K562 (cell line): ENCODE data around the gene KAZN. TPM values are rescaled to one million over a fixed set of nuclear protein-coding genes. Genes with fewer than 3 reads are reported as not detected.

Source experiments
- ATAC-seq: fragments of 200-7000 bp; cut with Tn5 transposase; 3 replicates; pipeline ENCODE4 v1.9.1; 2020; ENCODE audit warnings: moderate library complexity
- BruUV-seq: library from RNA; stranded (reverse); fragments of 400-500 nt; replicated peaks from 2 replicates; lab custom pipeline; 2021; lab: Mats Ljungman, UMichigan
- CTCF ChIA-PET: fragments of 300-600 bp; formaldehyde crosslinking; extraction: SDS; loops from one replicate; lab custom pipeline; 2021; ENCODE audit warnings: low intra/inter-chr PET ratio; lab: Yijun Ruan, JAX
- POLR2A ChIA-PET: fragments of 300-600, 350-650 bp; sonication (Branson Sonifier 250); formaldehyde crosslinking; extraction: SDS; loops from one replicate; lab custom pipeline; 2021; ENCODE audit warnings: antibody characterized with exemption, inconsistent platforms; lab: Yijun Ruan, JAX
- DNase-seq, 4 experiments: peaks; one replicate each; pipeline versions ENCODE4 v3.0.0 to v3.0.0-alpha.2; 2011 to 2018; ENCODE audit warnings: low spot score in 3 of 4, mixed read lengths in 3 of 4; ENCODE audit errors: extremely low read depth in 1 of 4
- FAIRE-seq: peaks from 2 replicates; lab custom pipeline; 2011; peaks lifted over from hg19 to GRCh38; lab: Jason Lieb, UNC
- H2AFZ ChIP-seq: 2 replicates; pipeline ENCODE4 v1.6.0; 2011; ENCODE audit warnings: low read depth, low read length, control low read depth, inconsistent platforms
- H3K27ac ChIP-seq: fragments of 200-600 bp; 3 replicates; pipeline ENCODE4 v1.8.0; 2011; ENCODE audit warnings: low read depth, mild to moderate bottlenecking, control low read depth, inconsistent platforms, low read length, moderate library complexity, mixed read lengths; ENCODE audit errors: extremely low read depth
- H3K27me3 ChIP-seq, 2 experiments: fragments of 300-600 bp in 1 of 2; 2 replicates in 1 of 2; 3 replicates in 1 of 2; pipeline versions ENCODE4 v1.6.0 to v1.8.0; 2011; ENCODE audit warnings: inconsistent platforms in 2 of 2, low read length in 2 of 2, mild to moderate bottlenecking in 1 of 2, mixed read lengths in 1 of 2, moderate library complexity in 1 of 2; ENCODE audit not compliant: control insufficient read depth in 2 of 2, insufficient read depth in 2 of 2
- H3K36me3 ChIP-seq: fragments of 300-600 bp; 3 replicates; pipeline ENCODE4 v1.8.0; 2011; ENCODE audit warnings: mild to moderate bottlenecking, low read length, inconsistent platforms; ENCODE audit not compliant: control insufficient read depth, insufficient read depth
- H3K4me1 ChIP-seq, 2 experiments: fragments of 200-600 bp in 1 of 2; replicated peaks in 1 of 2; 2 replicates in 1 of 2; 3 replicates in 1 of 2; pipeline versions ENCODE4 v1.5.1 to v1.8.0; 2011; ENCODE audit warnings: inconsistent platforms in 2 of 2, low read length in 2 of 2, mild to moderate bottlenecking in 1 of 2, mixed read lengths in 1 of 2, moderate library complexity in 1 of 2; ENCODE audit not compliant: control insufficient read depth in 2 of 2, insufficient read depth in 2 of 2
- H3K4me2 ChIP-seq: 2 replicates; pipeline ENCODE4 v1.6.1; 2011; ENCODE audit warnings: low read length, control low read depth, inconsistent platforms, mixed read lengths; ENCODE audit not compliant: insufficient read depth
- H3K4me3 ChIP-seq: fragments of 200-600 bp; sonication (generic), shearing (Covaris generic); 2 replicates; pipeline ENCODE4 v1.5.1; 2016; ENCODE audit warnings: control low read depth, inconsistent platforms
- H3K79me2 ChIP-seq: fragments of 200-600 bp; 3 replicates; pipeline ENCODE4 v1.8.0; 2011; ENCODE audit warnings: low read length, inconsistent platforms; ENCODE audit not compliant: control insufficient read depth, insufficient read depth
- H3K9ac ChIP-seq, 2 experiments: 2 replicates each; pipeline versions ENCODE4 v1.6.0 to v1.6.1; 2011; ENCODE audit warnings: low read depth in 2 of 2, low read length in 2 of 2, control low read depth in 1 of 2, inconsistent platforms in 1 of 2, mild to moderate bottlenecking in 1 of 2, mixed read lengths in 1 of 2; ENCODE audit not compliant: insufficient read depth in 1 of 2
- H3K9me1 ChIP-seq: one replicate; pipeline ENCODE4 v1.6.0; 2011; ENCODE audit warnings: inconsistent platforms, mild to moderate bottlenecking, low read length, moderate library complexity; ENCODE audit not compliant: control insufficient read depth, insufficient read depth
- H3K9me3 ChIP-seq: replicated peaks from 2 replicates; pipeline ENCODE4 v1.5.1; 2011; ENCODE audit warnings: low read depth, low read length, inconsistent platforms; ENCODE audit not compliant: control insufficient read depth, insufficient read depth
- H4K20me1 ChIP-seq: replicated peaks from 2 replicates; pipeline ENCODE4 v1.6.1; 2011; ENCODE audit warnings: low read length, inconsistent platforms, mixed read lengths; ENCODE audit not compliant: control insufficient read depth, insufficient read depth
- FOXM1 ChIP-seq, 2 experiments: fragments of 450-650 bp in 1 of 2; sonication (generic) in 1 of 2; formaldehyde crosslinking in 1 of 2; IDR thresholded peaks; 2 replicates each; pipeline versions ENCODE4 v1.6.1 to v1.9.0; 2017 to 2022; ENCODE audit warnings: low read depth in 2 of 2, mild to moderate bottlenecking in 2 of 2, missing genetic modification reagents in 1 of 2, moderate library complexity in 1 of 2
- HSF4 ChIP-seq: fragments of 250-450 bp; sonication (Bioruptor Pico); IDR thresholded peaks from 2 replicates; pipeline ENCODE4 v2.1.2; 2022; ENCODE audit warnings: mild to moderate bottlenecking, moderate library complexity, borderline replicate concordance
- IFI16 ChIP-seq: fragments of 250-450 bp; sonication (Bioruptor Pico); IDR thresholded peaks from 2 replicates; pipeline ENCODE4 v2.1.2; 2022; ENCODE audit warnings: mild to moderate bottlenecking, inconsistent platforms
- RNF219 ChIP-seq: fragments of 250-450 bp; sonication (Bioruptor Pico); IDR thresholded peaks from 2 replicates; pipeline ENCODE4 v1.5.0; 2022; ENCODE audit warnings: mild to moderate bottlenecking
- SAP30 ChIP-seq: fragments of 200-600 bp; sonication (generic); IDR thresholded peaks from 2 replicates; pipeline ENCODE4 v1.6.1; 2012; ENCODE audit warnings: borderline replicate concordance, low read depth, mild to moderate bottlenecking, moderate library complexity, low read length, control low read depth, inconsistent platforms; ENCODE audit not compliant: insufficient read depth, poor library complexity, severe bottlenecking
- TAF9B ChIP-seq: fragments of 450-650 bp; IDR thresholded peaks from 2 replicates; pipeline ENCODE4 v1.6.1; 2018; ENCODE audit warnings: mild to moderate bottlenecking; ENCODE audit not compliant: partially characterized antibody
- TCF15 ChIP-seq: fragments of 250-450 bp; sonication (Bioruptor Pico); IDR thresholded peaks from 2 replicates; pipeline ENCODE4 v1.8.0; 2022; ENCODE audit warnings: moderate library complexity, mild to moderate bottlenecking, inconsistent platforms
- TGIF2 ChIP-seq: sonication (generic); formaldehyde crosslinking; IDR thresholded peaks from 2 replicates; pipeline ENCODE4 v1.8.1; 2022; ENCODE audit warnings: mild to moderate bottlenecking, missing genetic modification reagents, moderate library complexity
- XRCC5 ChIP-seq: fragments of 200-400 bp; formaldehyde crosslinking; IDR thresholded peaks from 2 replicates; pipeline ENCODE4 v1.6.1; 2017; ENCODE audit warnings: low read depth, mild to moderate bottlenecking, low read length
- ZBTB33 ChIP-seq: sonication (generic); formaldehyde crosslinking; IDR thresholded peaks from 2 replicates; pipeline ENCODE4 v1.8.1; 2023; ENCODE audit warnings: mild to moderate bottlenecking, missing genetic modification reagents
- WGBS: fragments of 100-300 bp; shearing (Covaris generic); methylation state at CpG from one replicate; pipeline ENCODE4 v1.1.6; 2016; ENCODE audit warnings: low coverage, mixed read lengths; ENCODE audit not compliant: insufficient coverage; ENCODE audit errors: missing lambda C conversion rate; 5-methylcytosine and 5-hydroxymethylcytosine counted together
- in situ Hi-C: fragments of 300-500 bp; cut with MboI; formaldehyde crosslinking; loops from 4 replicates; pipeline ENCODE4 v1.15.0; 2018; ENCODE audit warnings: inconsistent platforms, mixed read lengths
- intact Hi-C: fragments of 100-400 bp; cut with micrococcal nuclease; formaldehyde crosslinking; loops from 2 replicates; pipeline ENCODE4 v1.14.2; 2022
- polyA plus RNA-seq, 8 experiments: library from polyadenylated mRNA; depleted of rRNA in 4 of 8; stranded (reverse) in 5 of 8; unstranded in 3 of 8; fragments of >200 nt; fragmentation: Nextera tagmentation in 2 of 8; fragmentation: Illumina TruSeq in 1 of 8; extraction: Ambion mirVana in 2 of 8; extraction: Trizol in 1 of 8; gene quantifications; 2 replicates each; pipeline versions ENCODE4 v1.2.1 to v1.2.3, GENCODE V29; 2011 to 2014; ENCODE audit warnings: inconsistent platforms in 1 of 8, missing spikeins in 1 of 8
- total RNA-seq, 7 experiments: library from RNA; depleted of rRNA in 6 of 7; stranded (reverse); fragments of >200 nt in 6 of 7; fragmentation: Illumina TruSeq in 2 of 7; extraction: Trizol in 2 of 7; gene quantifications; 2 replicates each; pipeline versions ENCODE4 v1.2.1 to v1.2.3, GENCODE V29; 2011 to 2021; ENCODE audit warnings: low replicate concordance in 1 of 7

KAZN gene
- total and polyA plus RNA-seq, 9 of the 15 experiments (the other 6 are each of a cell fraction or from before 2014, with no cell fraction given), result 2.1 to 21.6 (median 5.4) TPM

GRCh38 chr1:14639291-14640050, 41.0 kb downstream of the KAZN start:
- Histone ChIP-seq H3K4me2 (no peak overlapping the region), H4K20me1 (no peaks in the 10 kb centered on the region), H3K27ac (no peak overlapping the region), H3K36me3 (no peaks in the 10 kb centered on the region), H3K9me3 (no peaks in the 10 kb centered on the region), H3K4me1 (no peaks in the 10 kb centered on the region), H3K4me3 (no peak overlapping the region), H3K27me3 (peaks cover 21 to 57% of the 10 kb centered on the region in 2 experiments; a peak in 4 of 5 replicates), H3K9ac (no peak overlapping the region), H3K79me2 (no peaks in the 10 kb centered on the region), H3K9me1 (no peaks in the 10 kb centered on the region), H2AFZ (no peak overlapping the region)
- ChIA-PET POLR2A (interaction anchor here (1.0 kb wide), 1 partner anchor 23 kb away, joined by 3 read pairs; no protein-coding TSS in a partner anchor), CTCF (no interaction called here)
- intact Hi-C loops (no loop called here), in situ Hi-C loops (no loop called here)
- FAIRE-seq, result no peak
- no peak for DNase-seq
- TF ChIP-seq HSF4 (CRISPR knock-in tag), result no peak
- no peak for TF ChIP-seq SAP30
- no peak for TF ChIP-seq TGIF2
- no peak for TF ChIP-seq IFI16
- no peak for TF ChIP-seq TAF9B
- no peak for TF ChIP-seq XRCC5
- no peak for TF ChIP-seq ZBTB33
- no peak for TF ChIP-seq RNF219 (CRISPR knock-in tag)
- TF ChIP-seq TCF15 (CRISPR knock-in tag), result no peak
- no peak for TF ChIP-seq FOXM1 (IDR thresholded peaks at IDR 0.05; ENCODE audit: low read depth)
- no peak for TF ChIP-seq FOXM1 (CRISPR knock-in tag; IDR thresholded peaks at IDR 0.05; ENCODE audit: low read depth)
- ATAC-seq, result no peak
- BruUV-seq, result no TSS peak
- WGBS, result 2% methylated on average over 15 of the region's 15 CpGs
